ENCODE results near the gene RRH. TPM values are rescaled to one million over a fixed set of nuclear protein-coding genes. Genes with fewer than 3 reads are reported as not detected.

Gene RRH
- total and polyA plus RNA-seq, 2 of the 13 experiments (the other 11 are each of a cell fraction or from before 2014, with no cell fraction given) = 0.07 to 0.17 TPM

- Histone ChIP-seq H3K36me3 (replicated peaks in 1 of 2; ENCODE audit: control insufficient read depth in 1 of 2, insufficient read depth in 2 of 2, low read length in 2 of 2) (peaks cover 3 to 20% of the 10 kb centered on the region in 2 experiments; a peak in 4 of 5 replicates), H3K4me3 (replicated peaks in 1 of 3; ENCODE audit: insufficient read depth in 1 of 3, low read depth in 2 of 3, low read length in 3 of 3) (no peak overlapping the region), H3K27ac (ENCODE audit: extremely low read length, insufficient read depth, low read length) (no peak overlapping the region), H3K4me2 (ENCODE audit: low read depth, low read length) (no peak overlapping the region), H4K20me1 (ENCODE audit: insufficient read depth, low read length) (no peaks in the 10 kb centered on the region; the same call in 1 of the 2 replicates), H3K9ac (ENCODE audit: insufficient read depth, low read depth, low read length) (no peak overlapping the region), H2AFZ (ENCODE audit: low read length) (no peak overlapping the region), H3K4me1 (ENCODE audit: insufficient read depth, low read length) (no peaks in the 10 kb centered on the region), H3K9me3 (ENCODE audit: low read length) (no peaks in the 10 kb centered on the region), H3K27me3 (ENCODE audit: control insufficient read depth in 1 of 2, insufficient read depth in 2 of 2, low read length in 2 of 2) (no peaks in the 10 kb centered on the region), H3K79me2 (ENCODE audit: insufficient read depth, low read length) (no peaks in the 10 kb centered on the region)
- ATAC-seq = peak; percentile 57; the same call in 2 of the 3 replicates
- intact Hi-C loops (cut with micrococcal nuclease; ENCODE audit: unreplicated experiment) (loop anchor here (1.0 to 5.0 kb wide), 2 partner anchors 151 to 404 kb away; no protein-coding TSS in a partner anchor), in situ Hi-C loops (cut with HindIII; ENCODE audit: extremely low pct_ligation_motif_present, low pct_unique_long_range_greater_than_20kb) (no loop called here)
- CTCF ChIA-PET (ENCODE audit: low intra/inter-chr PET ratio, low total read pairs) = interaction anchor here (1.2 to 1.4 kb wide), 2 partner anchors 123 to 399 kb away, joined by 3 read pairs; partner anchors contain the start of gene CASP6
- POLR2A ChIA-PET = no interaction called here
- BruUV-seq (replicated peaks) = no TSS peak
- DNase-seq (ENCODE audit: low spot score) = no peak
- FAIRE-seq = peak; percentile 15
- no peak for TF ChIP-seq TAF1 (CRISPR knock-in tag; IDR thresholded peaks at IDR 0.05)
- TF ChIP-seq ARNTL (CRISPR knock-in tag; IDR thresholded peaks at IDR 0.05) = no peak
- TF ChIP-seq ZNF44 (CRISPR knock-in tag; IDR thresholded peaks at IDR 0.05) = no peak
- TF ChIP-seq ZBTB14 (CRISPR knock-in tag; IDR thresholded peaks at IDR 0.05) = no peak
- no peak for TF ChIP-seq ZFP1 (CRISPR knock-in tag; IDR thresholded peaks at IDR 0.05)
- no peak for TF ChIP-seq ZBTB2 (CRISPR knock-in tag; IDR thresholded peaks at IDR 0.05; ENCODE audit: low read depth)
- TF ChIP-seq ZHX1 (CRISPR knock-in tag; IDR thresholded peaks at IDR 0.05; ENCODE audit: low read depth) = no peak
- no peak for TF ChIP-seq ONECUT2 (CRISPR knock-in tag; IDR thresholded peaks at IDR 0.05)
- no peak for TF ChIP-seq ZNF251 (CRISPR knock-in tag; IDR thresholded peaks at IDR 0.05)
- 0 out of 2 replicates have a peak, but pooled peaks have one; percentile 13 for TF ChIP-seq SMC3 (IDR thresholded peaks at IDR 0.05; ENCODE audit: low read length)
- no peak for TF ChIP-seq ZNF501 (CRISPR knock-in tag; IDR thresholded peaks at IDR 0.05)
- no peak for TF ChIP-seq HNRNPUL1 (IDR thresholded peaks at IDR 0.05; ENCODE audit: low read depth, low read length)
- no peak for TF ChIP-seq RBM39 (IDR thresholded peaks at IDR 0.05; ENCODE audit: low read depth, low read length, poor library complexity, severe bottlenecking)
- TF ChIP-seq STAG1 (CRISPR knock-in tag; IDR thresholded peaks at IDR 0.05) = peak; percentile 69
- TF ChIP-seq NFE2L1 (CRISPR knock-in tag; IDR thresholded peaks at IDR 0.05; ENCODE audit: borderline replicate concordance) = no peak
- no peak for TF ChIP-seq RBAK (CRISPR knock-in tag; IDR thresholded peaks at IDR 0.05)
- TF ChIP-seq MTA3 (CRISPR knock-in tag; IDR thresholded peaks at IDR 0.05) = no peak
- no peak for TF ChIP-seq ZNF430 (CRISPR knock-in tag; IDR thresholded peaks at IDR 0.05)
- TF ChIP-seq MTF1 (CRISPR knock-in tag; IDR thresholded peaks at IDR 0.05) = no peak
- no peak for TF ChIP-seq ATRX (CRISPR knock-in tag; IDR thresholded peaks at IDR 0.05; ENCODE audit: borderline replicate concordance)
- TF ChIP-seq CTCF (CRISPR knock-in tag; IDR thresholded peaks at IDR 0.05) = peak; percentile 38
Measured at GRCh38 chr4:109826719-109827118, 1.1 kb upstream of the RRH start.
